ENCODE measurements around the gene CMTM3. TPM values are rescaled to one million over a fixed set of nuclear protein-coding genes. Genes with fewer than 3 reads are reported as not detected.

The CMTM3 gene
- total RNA-seq, 1 experiment from 2014 or later = 39.2 TPM

GRCh38 chr16:66587881-66588600 is 16.5 kb upstream of the CMTM3 start:
- Histone ChIP-seq H3K27me3 (ENCODE audit: insufficient read depth, low read length) (no peaks in the 10 kb centered on the region), H3T11ph (ENCODE audit: low read length) (no peak overlapping the region), H3K79me2 (ENCODE audit: insufficient read depth, low read length) (no peaks in the 10 kb centered on the region), H4K91ac (ENCODE audit: insufficient read length, low read depth, low read length) (no peak overlapping the region), H3K4ac (ENCODE audit: low read depth, low read length) (no peak overlapping the region), H4K20me1 (ENCODE audit: control insufficient read depth, insufficient read depth, insufficient read length) (no peaks in the 10 kb centered on the region), H2AK5ac (ENCODE audit: insufficient read length, low read length) (no peak overlapping the region), H3K18ac (ENCODE audit: insufficient read length, low read depth, low read length) (no peak overlapping the region), H3K4me2 (ENCODE audit: insufficient read depth, insufficient read length, low read length) (no peak overlapping the region), H2BK5ac (ENCODE audit: insufficient read length, low read length) (no peak overlapping the region), H4K5ac (ENCODE audit: insufficient read length, low read depth, low read length) (no peak overlapping the region), H2BK20ac (ENCODE audit: low read depth, low read length, poor library complexity, severe bottlenecking) (no peak overlapping the region), H3K9me3 (ENCODE audit: control insufficient read depth, low read depth, low read length) (no peaks in the 10 kb centered on the region), H3K23me2 (ENCODE audit: insufficient read length, low read depth, low read length, poor library complexity, severe bottlenecking) (no peaks in the 10 kb centered on the region), H3K9ac (ENCODE audit: extremely low read depth, insufficient read length, low read length) (no peak overlapping the region), H3K79me1 (ENCODE audit: insufficient read depth, low read depth, low read length, poor library complexity, severe bottlenecking) (no peaks in the 10 kb centered on the region), H2BK12ac (ENCODE audit: insufficient read length, low read depth, low read length) (no peak overlapping the region), H2BK120ac (ENCODE audit: low read depth, low read length, poor library complexity, severe bottlenecking) (no peak overlapping the region), H2BK15ac (ENCODE audit: low read depth, low read length) (no peak overlapping the region), H3K23ac (ENCODE audit: insufficient read length, low read depth, low read length) (no peak overlapping the region), H3K56ac (ENCODE audit: insufficient read length, low read depth, low read length) (no peak overlapping the region), H4K8ac (replicated peaks; ENCODE audit: insufficient read length, low read depth, low read length) (no peak overlapping the region), H3K27ac (ENCODE audit: insufficient read length, low read depth, low read length) (no peak overlapping the region), H3K4me1 (ENCODE audit: insufficient read depth, low read length) (no peaks in the 10 kb centered on the region), H2AFZ (ENCODE audit: low read length) (no peak overlapping the region), H3K14ac (ENCODE audit: insufficient read depth, low read length) (no peak overlapping the region)
- H3K9me3 Mint-ChIP-seq = no peaks in the 10 kb centered on the region
- DNase-seq = no peak
- H3K27ac Mint-ChIP-seq = no peak overlapping the region; a peak in 1 of 7 replicates
- no peaks in the 10 kb centered on the region; the same call in 1 of the 2 replicates for H3K27me3 Mint-ChIP-seq (ENCODE audit: low read depth)
- no CpG with 5 or more reads among the region's 7 CpGs for WGBS (ENCODE audit: extremely low coverage, insufficient read length, low lambda C conversion rate)
- TF ChIP-seq CTCF (conservative IDR thresholded peaks at IDR 0.05) = no peak
- H3K36me3 Mint-ChIP-seq (ENCODE audit: insufficient read depth in 1 of 3, low read depth in 3 of 3) = no peaks in the 10 kb centered on the region
- peaks cover 12 to 20% of the 10 kb centered on the region in 2 experiments for H3K4me1 Mint-ChIP-seq
- no peak overlapping the region for H3K4me3 Mint-ChIP-seq
